ENCODE data around the gene ZNF579.

ZNF579 gene

DNA sequence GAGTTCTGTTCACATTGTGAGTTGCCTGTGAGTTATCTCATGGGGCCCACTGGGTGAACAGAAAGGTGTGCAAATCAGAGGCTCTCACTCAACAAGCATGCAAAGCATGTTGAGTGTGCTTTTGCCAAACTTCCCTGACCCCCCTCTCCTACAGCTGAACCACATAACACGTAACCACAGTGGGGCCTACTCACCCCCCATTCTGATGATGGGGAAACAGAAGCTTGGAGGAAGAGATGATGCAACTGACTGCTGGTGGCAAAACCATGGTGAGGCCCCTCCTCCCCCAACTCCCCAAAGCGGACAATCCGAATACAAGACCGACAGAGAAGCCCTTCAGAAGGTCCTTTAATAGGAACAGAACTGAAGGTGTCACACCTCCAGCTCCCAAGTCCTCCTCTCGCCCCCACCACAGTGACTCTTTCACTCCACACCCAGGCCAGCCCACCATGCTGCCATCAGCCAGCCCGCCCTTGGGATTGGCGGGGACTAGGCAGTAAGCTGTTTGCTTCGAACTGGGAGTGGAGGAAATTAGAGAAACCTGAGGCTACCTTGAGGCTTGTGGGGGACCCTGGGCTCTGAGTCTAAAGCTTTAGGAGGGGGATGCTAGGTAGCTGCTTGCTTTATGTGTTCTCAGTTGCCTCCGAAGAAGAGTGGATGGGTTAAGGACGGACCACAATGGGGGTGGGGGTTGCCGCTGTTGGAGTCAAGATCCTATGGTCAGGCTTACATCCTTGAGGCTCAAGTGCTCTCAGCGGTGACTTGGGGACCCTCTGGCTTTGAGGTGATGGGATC, 40.0 kb upstream of the ZNF579 start:
- Histone ChIP-seq H3K4me3 (ENCODE audit: low read depth in 1 of 2, low read length in 2 of 2) (no peak overlapping the region), H2AFZ (ENCODE audit: low read depth, low read length) (no peak overlapping the region), H3K27ac (ENCODE audit: low read length) (peak overlapping the region; percentile 50; the same call in 1 of the 2 replicates), H3K9me3 (ENCODE audit: insufficient read depth, low read length, severe bottlenecking) (no peaks in the 10 kb centered on the region), H4K20me1 (ENCODE audit: insufficient read depth, low read length) (peaks cover 3% of the 10 kb centered on the region; the same call in 1 of the 2 replicates), H3K4me2 (ENCODE audit: insufficient read depth, low read length) (no peak overlapping the region), H3K4me1 (ENCODE audit: insufficient read depth, low read length) (peaks cover 28% of the 10 kb centered on the region), H3K36me3 (ENCODE audit: insufficient read depth, low read length) (peaks cover 28% of the 10 kb centered on the region), H3K79me2 (ENCODE audit: insufficient read depth, low read length) (no peaks in the 10 kb centered on the region), H3K27me3 (ENCODE audit: insufficient read depth, low read length, poor library complexity) (no peaks in the 10 kb centered on the region), H3K9ac (ENCODE audit: low read depth, low read length) (no peak overlapping the region; the same call in 1 of the 2 replicates)
- ATAC-seq (ENCODE audit: insufficient read depth, low read depth): peak; percentile 17; the same call in 1 of the 3 replicates
- TF ChIP-seq, protein P1, sequence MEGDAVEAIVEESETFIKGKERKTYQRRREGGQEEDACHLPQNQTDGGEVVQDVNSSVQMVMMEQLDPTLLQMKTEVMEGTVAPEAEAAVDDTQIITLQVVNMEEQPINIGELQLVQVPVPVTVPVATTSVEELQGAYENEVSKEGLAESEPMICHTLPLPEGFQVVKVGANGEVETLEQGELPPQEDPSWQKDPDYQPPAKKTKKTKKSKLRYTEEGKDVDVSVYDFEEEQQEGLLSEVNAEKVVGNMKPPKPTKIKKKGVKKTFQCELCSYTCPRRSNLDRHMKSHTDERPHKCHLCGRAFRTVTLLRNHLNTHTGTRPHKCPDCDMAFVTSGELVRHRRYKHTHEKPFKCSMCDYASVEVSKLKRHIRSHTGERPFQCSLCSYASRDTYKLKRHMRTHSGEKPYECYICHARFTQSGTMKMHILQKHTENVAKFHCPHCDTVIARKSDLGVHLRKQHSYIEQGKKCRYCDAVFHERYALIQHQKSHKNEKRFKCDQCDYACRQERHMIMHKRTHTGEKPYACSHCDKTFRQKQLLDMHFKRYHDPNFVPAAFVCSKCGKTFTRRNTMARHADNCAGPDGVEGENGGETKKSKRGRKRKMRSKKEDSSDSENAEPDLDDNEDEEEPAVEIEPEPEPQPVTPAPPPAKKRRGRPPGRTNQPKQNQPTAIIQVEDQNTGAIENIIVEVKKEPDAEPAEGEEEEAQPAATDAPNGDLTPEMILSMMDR (IDR thresholded peaks at IDR 0.05; ENCODE audit: borderline replicate concordance, extremely low read depth, low read length, poor library complexity, severe bottlenecking): no peak
- no peak for TF ChIP-seq EZH2 (IDR thresholded peaks at IDR 0.05; ENCODE audit: borderline replicate concordance, low read depth, low read length, severe bottlenecking)
- peak; percentile 59 for DNase-seq

DNA sequence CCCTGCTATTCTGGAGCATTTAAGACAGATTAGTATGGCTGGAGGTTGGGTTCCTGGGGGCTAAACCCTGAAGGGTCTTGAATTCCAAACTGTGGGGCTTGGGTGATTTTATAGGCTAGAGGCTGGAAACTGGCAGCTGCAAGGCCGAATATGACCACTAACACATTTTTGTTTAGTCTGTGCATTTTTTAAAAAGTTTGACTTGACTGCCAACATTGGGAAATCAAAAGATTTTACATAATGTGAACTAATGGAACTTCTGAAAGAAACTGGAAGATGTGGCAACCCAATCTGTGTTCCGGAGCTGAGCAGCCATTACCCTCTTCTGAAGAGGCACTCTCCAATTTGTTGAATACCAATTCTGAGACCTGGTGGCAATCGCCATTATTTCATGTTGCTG, 38.6 kb upstream of the ZNF579 start:
- no peak overlapping the region for H3K27ac ChIP-seq (ENCODE audit: low read length)
- H3K4me2 ChIP-seq (ENCODE audit: insufficient read depth, low read length): no peak overlapping the region
- DNase-seq (no peak), ATAC-seq (ENCODE audit: insufficient read depth, low read depth) (no peak)
- H3K4me3 ChIP-seq (ENCODE audit: low read depth in 1 of 2, low read length in 2 of 2): no peak overlapping the region
- peaks cover 3% of the 10 kb centered on the region; the same call in 1 of the 2 replicates for H3K79me2 ChIP-seq (ENCODE audit: insufficient read depth, low read length)
- H2AFZ ChIP-seq (ENCODE audit: low read depth, low read length): no peak overlapping the region
- peaks cover 37% of the 10 kb centered on the region for H3K36me3 ChIP-seq (ENCODE audit: insufficient read depth, low read length)
- no peaks in the 10 kb centered on the region for H3K9me3 ChIP-seq (ENCODE audit: insufficient read depth, low read length, severe bottlenecking)
- peaks cover 17% of the 10 kb centered on the region for H3K4me1 ChIP-seq (ENCODE audit: insufficient read depth, low read length)
- peaks cover 9% of the 10 kb centered on the region for H4K20me1 ChIP-seq (ENCODE audit: insufficient read depth, low read length)
- H3K9ac ChIP-seq (ENCODE audit: low read depth, low read length): no peak overlapping the region
- no peak for TF ChIP-seq EZH2 (IDR thresholded peaks at IDR 0.05; ENCODE audit: borderline replicate concordance, low read depth, low read length, severe bottlenecking)
- TF ChIP-seq, protein P1 (IDR thresholded peaks at IDR 0.05; ENCODE audit: borderline replicate concordance, extremely low read depth, low read length, poor library complexity, severe bottlenecking): no peak
- H3K27me3 ChIP-seq (ENCODE audit: insufficient read depth, low read length, poor library complexity): no peaks in the 10 kb centered on the region

DNA sequence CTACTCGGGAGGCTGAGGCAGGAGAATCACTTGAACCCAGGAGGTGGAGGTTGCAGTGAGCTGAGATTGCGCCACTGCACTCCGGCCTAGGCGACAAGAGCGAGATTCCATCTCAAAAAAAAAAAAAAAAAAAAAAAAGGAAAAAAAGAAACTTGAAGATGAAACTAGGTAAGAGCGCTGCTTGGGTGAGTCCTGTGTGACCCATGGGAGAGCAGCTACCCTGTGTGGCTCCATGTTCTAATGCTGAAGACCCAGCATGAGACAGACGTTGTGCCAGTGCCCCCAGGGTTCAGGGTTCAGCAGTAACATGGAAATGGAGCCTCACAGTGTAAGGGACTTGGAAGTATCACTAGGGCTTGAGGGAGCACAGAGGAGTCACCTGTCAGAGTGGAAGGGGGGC, 37.8 kb upstream of the ZNF579 start:
- Histone ChIP-seq H4K20me1 (ENCODE audit: insufficient read depth, low read length) (peaks cover 9% of the 10 kb centered on the region), H3K4me3 (ENCODE audit: low read depth in 1 of 2, low read length in 2 of 2) (no peak overlapping the region), H3K9me3 (ENCODE audit: insufficient read depth, low read length, severe bottlenecking) (no peaks in the 10 kb centered on the region), H3K79me2 (ENCODE audit: insufficient read depth, low read length) (peaks cover 3% of the 10 kb centered on the region; the same call in 1 of the 2 replicates), H3K27ac (ENCODE audit: low read length) (no peak overlapping the region), H3K9ac (ENCODE audit: low read depth, low read length) (no peak overlapping the region), H3K4me1 (ENCODE audit: insufficient read depth, low read length) (peaks cover 11% of the 10 kb centered on the region), H3K36me3 (ENCODE audit: insufficient read depth, low read length) (peaks cover 44% of the 10 kb centered on the region), H2AFZ (ENCODE audit: low read depth, low read length) (no peak overlapping the region), H3K27me3 (ENCODE audit: insufficient read depth, low read length, poor library complexity) (no peaks in the 10 kb centered on the region), H3K4me2 (ENCODE audit: insufficient read depth, low read length) (no peak overlapping the region)
- no peak for TF ChIP-seq EZH2 (IDR thresholded peaks at IDR 0.05; ENCODE audit: borderline replicate concordance, low read depth, low read length, severe bottlenecking)
- TF ChIP-seq, protein P1 (IDR thresholded peaks at IDR 0.05; ENCODE audit: borderline replicate concordance, extremely low read depth, low read length, poor library complexity, severe bottlenecking): no peak
- ATAC-seq (ENCODE audit: insufficient read depth, low read depth) (no peak), DNase-seq (no peak)

Data from DND-41 (cell line).